Cardiac atrium fibroblast (primary cell): ENCODE results near the gene ZNF780B. TPM values are rescaled to one million over a fixed set of nuclear protein-coding genes. Genes with fewer than 3 reads are reported as not detected.

ENCODE experiments used
- total RNA-seq: library from RNA; depleted of rRNA; stranded (reverse); fragments of >200 nt; gene quantifications from 2 replicates; pipeline ENCODE4 v1.2.3, GENCODE V29; 2015

Gene ZNF780B
- 6.0 TPM in 2 replicates for total RNA-seq

GRCh38 chr19:40055832-40056504 is at the start of gene ZNF780B:
Gene ZNF780B (minus strand): TSS chr19:40056231. CDS start chr19:40050332, 5,899 bp downstream.

GRCh38 chr19:40090241-40091204 is 34.5 kb upstream of the ZNF780B start, which contains the start of gene ZNF780A:
Gene ZNF780A (minus strand): TSS chr19:40090943. CDS start chr19:40084753, 6,190 bp downstream.

GRCh38 chr19:39996811-39997637 is 59.0 kb downstream of the ZNF780B start, which contains the start of gene ZNF546:
Gene ZNF546 (plus strand): TSS chr19:39997060. CDS start chr19:39998327, 1,267 bp downstream.

Other genes with a start within 250 kb of the ZNF780B start
- 15.6 and 20.9 TPM in 2 replicates for gene DYRK1B, start 222.1 kb downstream of the ZNF780B start, total RNA-seq
- gene FBL, start 209.9 kb downstream of the ZNF780B start, total RNA-seq = 72.2 and 96.1 TPM in 2 replicates
- under 0.01 and 0.16 TPM in 2 replicates for gene FCGBP, start 121.6 kb downstream of the ZNF780B start, total RNA-seq
- 94.4 and 110 TPM in 2 replicates for gene PSMC4, start 85.1 kb downstream of the ZNF780B start, total RNA-seq
- 2.4 and 3.8 TPM in 2 replicates for gene ZNF546, start 59.2 kb downstream of the ZNF780B start, total RNA-seq
- gene ZNF780A, start 34.7 kb upstream of the ZNF780B start, total RNA-seq = 9.4 and 24.0 TPM in 2 replicates
- gene MAP3K10, start 135.2 kb upstream of the ZNF780B start, total RNA-seq = 8.8 and 10.2 TPM in 2 replicates
- not detected in 2 replicates for gene TTC9B, start 162.2 kb upstream of the ZNF780B start, total RNA-seq
- gene CCNP, start 170.5 kb upstream of the ZNF780B start, total RNA-seq = not detected in 2 replicates
- gene AKT2, start 229.1 kb upstream of the ZNF780B start, total RNA-seq = 69.5 and 79.5 TPM in 2 replicates